ENCODE data around the gene AREL1.

Gene AREL1

GRCh38 chr14:74634964-74635363 lies 77.9 kb downstream of the AREL1 start:
- no peak for FAIRE-seq

- no peak for FAIRE-seq
These were observed 78.4 kb downstream of the AREL1 start for GRCh38 chr14:74634481-74634880.

- FAIRE-seq, result no peak
These were observed 81.8 kb downstream of the AREL1 start for GRCh38 chr14:74630881-74631690.

- no peak for FAIRE-seq
These were observed 84.5 kb downstream of the AREL1 start for GRCh38 chr14:74628418-74628817.

GRCh38 chr14:74627076-74627475 lies 85.8 kb downstream of the AREL1 start:
- FAIRE-seq, result no peak

- FAIRE-seq, result no peak
These were observed 90.6 kb downstream of the AREL1 start for GRCh38 chr14:74622257-74622656.

GRCh38 chr14:74621556-74621955 lies 91.3 kb downstream of the AREL1 start:
- FAIRE-seq, result no peak

- FAIRE-seq, result no peak
These were observed 92.0 kb downstream of the AREL1 start for GRCh38 chr14:74620923-74621322.

- FAIRE-seq, result peak; percentile 31
These were observed 92.4 kb downstream of the AREL1 start for GRCh38 chr14:74620497-74620921.

GRCh38 chr14:74619672-74620131 lies 93.2 kb downstream of the AREL1 start:
- FAIRE-seq, result no peak

- peak; percentile 21 for FAIRE-seq
These were observed 94.6 kb downstream of the AREL1 start for GRCh38 chr14:74618078-74618952.

- FAIRE-seq, result peak; percentile 93
These were observed 95.7 kb downstream of the AREL1 start for GRCh38 chr14:74616996-74617700.

GRCh38 chr14:74616507-74616906 lies 96.4 kb downstream of the AREL1 start:
- no peak for FAIRE-seq

- no peak for FAIRE-seq
These were observed 97.1 kb downstream of the AREL1 start for GRCh38 chr14:74615735-74616134.

GRCh38 chr14:74614508-74615495 lies 98.1 kb downstream of the AREL1 start:
- peak; percentile 42 for FAIRE-seq

- no peak for FAIRE-seq
These were observed 99.5 kb downstream of the AREL1 start for GRCh38 chr14:74613211-74613914.

GRCh38 chr14:74612350-74613021 lies 100.4 kb downstream of the AREL1 start:
- no peak for FAIRE-seq

GRCh38 chr14:74611650-74612349 lies 101.1 kb downstream of the AREL1 start, which contains the start of gene LTBP2:
TSS of gene LTBP2 (minus strand) at chr14:74612237. CDS start at chr14:74611944, 293 bp downstream.
- FAIRE-seq, result no peak
